B cell (primary cell): ENCODE measurements around the gene TMC2.

Experiments
- EZH2 ChIP-seq: IDR thresholded peaks from 2 replicates; pipeline ENCODE4 v1.6.1; 2012; ENCODE audit warnings: borderline replicate concordance, low read depth, mild to moderate bottlenecking, moderate library complexity, low read length; ENCODE audit not compliant: insufficient read depth, poor library complexity, severe bottlenecking
- TF ChIP-seq, protein P1 (sequence below): fragments of 200-600 bp; IDR thresholded peaks from one replicate; pipeline ENCODE4 v1.8.0; 2022; ENCODE audit warnings: antibody characterized with exemption, mild to moderate bottlenecking

DNA sequence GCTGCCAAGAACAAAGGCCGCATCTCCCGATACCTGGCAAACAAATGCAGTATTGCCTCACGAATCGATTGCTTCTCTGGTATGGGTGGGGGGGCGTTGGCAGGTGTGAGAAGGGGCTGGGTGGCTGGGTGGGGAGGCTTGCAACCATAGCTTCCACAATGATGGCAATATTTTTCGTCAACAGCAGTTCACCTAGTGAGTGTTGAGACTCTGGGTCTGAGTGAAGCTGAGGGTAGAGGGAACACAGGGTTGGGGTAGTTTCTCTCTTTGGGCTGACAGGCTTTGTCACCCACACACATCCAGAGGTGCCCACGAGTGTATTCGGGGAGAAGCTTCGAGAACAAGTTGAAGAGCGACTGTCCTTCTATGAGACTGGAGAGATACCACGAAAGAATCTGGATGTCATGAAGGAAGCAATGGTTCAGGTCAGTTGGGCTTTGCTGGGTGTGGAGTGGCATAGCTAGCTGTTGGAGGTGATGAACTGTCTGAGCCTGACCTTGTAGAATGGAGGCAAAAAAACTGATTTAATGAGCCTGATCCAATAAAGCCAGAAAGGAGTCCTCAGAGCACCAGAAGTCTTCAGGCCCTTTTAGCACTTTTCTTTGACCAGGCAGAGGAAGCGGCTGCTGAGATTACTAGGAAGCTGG is 120.2 kb downstream of the TMC2 start:
- TF ChIP-seq, protein P1, sequence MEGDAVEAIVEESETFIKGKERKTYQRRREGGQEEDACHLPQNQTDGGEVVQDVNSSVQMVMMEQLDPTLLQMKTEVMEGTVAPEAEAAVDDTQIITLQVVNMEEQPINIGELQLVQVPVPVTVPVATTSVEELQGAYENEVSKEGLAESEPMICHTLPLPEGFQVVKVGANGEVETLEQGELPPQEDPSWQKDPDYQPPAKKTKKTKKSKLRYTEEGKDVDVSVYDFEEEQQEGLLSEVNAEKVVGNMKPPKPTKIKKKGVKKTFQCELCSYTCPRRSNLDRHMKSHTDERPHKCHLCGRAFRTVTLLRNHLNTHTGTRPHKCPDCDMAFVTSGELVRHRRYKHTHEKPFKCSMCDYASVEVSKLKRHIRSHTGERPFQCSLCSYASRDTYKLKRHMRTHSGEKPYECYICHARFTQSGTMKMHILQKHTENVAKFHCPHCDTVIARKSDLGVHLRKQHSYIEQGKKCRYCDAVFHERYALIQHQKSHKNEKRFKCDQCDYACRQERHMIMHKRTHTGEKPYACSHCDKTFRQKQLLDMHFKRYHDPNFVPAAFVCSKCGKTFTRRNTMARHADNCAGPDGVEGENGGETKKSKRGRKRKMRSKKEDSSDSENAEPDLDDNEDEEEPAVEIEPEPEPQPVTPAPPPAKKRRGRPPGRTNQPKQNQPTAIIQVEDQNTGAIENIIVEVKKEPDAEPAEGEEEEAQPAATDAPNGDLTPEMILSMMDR: no peak
- no peak for TF ChIP-seq EZH2
